GM12878 (cell line): ENCODE results near the gene OR51M1.

ENCODE experiments used
- BMI1 ChIP-seq: fragments of 450-650 bp; IDR thresholded peaks from 2 replicates; pipeline ENCODE4 v1.6.1; 2016; ENCODE audit warnings: mild to moderate bottlenecking, moderate library complexity, borderline replicate concordance
- CHD2 ChIP-seq: IDR thresholded peaks from 2 replicates; pipeline ENCODE4 v1.6.1; 2011; ENCODE audit warnings: low read depth, low read length, improper control_type of control experiment, borderline replicate concordance
- EZH2 ChIP-seq: IDR thresholded peaks from 2 replicates; pipeline ENCODE4 v1.6.1; 2012; ENCODE audit warnings: low read depth, mild to moderate bottlenecking, control low read depth, inconsistent platforms, low read length, borderline replicate concordance; ENCODE audit not compliant: control insufficient read depth
- NFXL1 ChIP-seq: fragments of 450-650 bp; IDR thresholded peaks from 2 replicates; pipeline ENCODE4 v1.6.1; 2017; ENCODE audit warnings: antibody characterized with exemption, mild to moderate bottlenecking, borderline replicate concordance
- POLR2A ChIP-seq: IDR thresholded peaks from 2 replicates; pipeline ENCODE4 v1.6.1; 2011; ENCODE audit warnings: low read depth, mild to moderate bottlenecking, low read length
- TAF1 ChIP-seq: IDR thresholded peaks from 2 replicates; pipeline ENCODE4 v1.6.1; 2011; ENCODE audit warnings: mild to moderate bottlenecking, low read depth, low read length, borderline replicate concordance
- TCF7 ChIP-seq: IDR thresholded peaks from 2 replicates; pipeline ENCODE4 v1.6.1; 2014; ENCODE audit warnings: antibody characterized with exemption, borderline replicate concordance
- TF ChIP-seq, protein P1 (sequence below), 3 experiments: IDR thresholded peaks in 2 of 3; conservative IDR thresholded peaks in 1 of 3; 2 replicates each; pipeline ENCODE4 v1.5.1; 2011; ENCODE audit warnings: low read depth in 3 of 3, low read length in 3 of 3, mild to moderate bottlenecking in 3 of 3, control low read depth in 2 of 3, moderate library complexity in 2 of 3, inconsistent platforms in 1 of 3, mixed read lengths in 1 of 3; ENCODE audit not compliant: control insufficient read depth in 2 of 3, insufficient read depth in 1 of 3; ENCODE audit errors: extremely low read depth in 1 of 3

- TF ChIP-seq BMI1 = no peak
- no peak for TF ChIP-seq TCF7
- TF ChIP-seq, protein P1, sequence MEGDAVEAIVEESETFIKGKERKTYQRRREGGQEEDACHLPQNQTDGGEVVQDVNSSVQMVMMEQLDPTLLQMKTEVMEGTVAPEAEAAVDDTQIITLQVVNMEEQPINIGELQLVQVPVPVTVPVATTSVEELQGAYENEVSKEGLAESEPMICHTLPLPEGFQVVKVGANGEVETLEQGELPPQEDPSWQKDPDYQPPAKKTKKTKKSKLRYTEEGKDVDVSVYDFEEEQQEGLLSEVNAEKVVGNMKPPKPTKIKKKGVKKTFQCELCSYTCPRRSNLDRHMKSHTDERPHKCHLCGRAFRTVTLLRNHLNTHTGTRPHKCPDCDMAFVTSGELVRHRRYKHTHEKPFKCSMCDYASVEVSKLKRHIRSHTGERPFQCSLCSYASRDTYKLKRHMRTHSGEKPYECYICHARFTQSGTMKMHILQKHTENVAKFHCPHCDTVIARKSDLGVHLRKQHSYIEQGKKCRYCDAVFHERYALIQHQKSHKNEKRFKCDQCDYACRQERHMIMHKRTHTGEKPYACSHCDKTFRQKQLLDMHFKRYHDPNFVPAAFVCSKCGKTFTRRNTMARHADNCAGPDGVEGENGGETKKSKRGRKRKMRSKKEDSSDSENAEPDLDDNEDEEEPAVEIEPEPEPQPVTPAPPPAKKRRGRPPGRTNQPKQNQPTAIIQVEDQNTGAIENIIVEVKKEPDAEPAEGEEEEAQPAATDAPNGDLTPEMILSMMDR (IDR thresholded peaks at IDR 0.05 in 2 of 3, conservative IDR thresholded peaks at IDR 0.05 in 1 of 3; ENCODE audit: control insufficient read depth in 2 of 3, extremely low read depth in 1 of 3, insufficient read depth in 1 of 3, low read depth in 3 of 3, low read length in 3 of 3) = no peak
- no peak for TF ChIP-seq NFXL1
- no peak for TF ChIP-seq POLR2A
- no peak for TF ChIP-seq EZH2
- TF ChIP-seq CHD2 = no peak
- no peak for TF ChIP-seq TAF1
Measured at GRCh38 chr11:5368502-5369043, 15.0 kb upstream of the OR51M1 start.
